Neural cell (in vitro differentiated cells): ENCODE results near the gene GRID1. TPM values are rescaled to one million over a fixed set of nuclear protein-coding genes. Genes with fewer than 3 reads are reported as not detected.

Experiments used
- H2AFZ ChIP-seq: fragments of 200-600, 300-800 bp; sonication (generic), shearing (Covaris generic); 2 replicates; pipeline ENCODE4 v1.6.0; 2014; ENCODE audit warnings: low read depth, mild to moderate bottlenecking, antibody characterized with exemption, low read length, moderate library complexity
- H3F3A ChIP-seq: fragments of 200-600 bp; shearing (Covaris generic); 2 replicates; pipeline ENCODE4 v1.6.1; 2016; ENCODE audit warnings: mild to moderate bottlenecking, moderate library complexity, mixed read lengths, antibody characterized with exemption, low read length; ENCODE audit not compliant: insufficient read depth, poor library complexity, severe bottlenecking
- H3K27ac ChIP-seq: fragments of 200-600, 300-800 bp; sonication (generic), shearing (Covaris generic); 2 replicates; pipeline ENCODE4 v1.5.1; 2014; ENCODE audit warnings: mild to moderate bottlenecking, low read length, moderate library complexity
- H3K27me3 ChIP-seq: fragments of 300-800, 200-600 bp; sonication (generic), shearing (Covaris generic); 2 replicates; pipeline ENCODE4 v1.6.0; 2014; ENCODE audit warnings: mild to moderate bottlenecking, low read depth, low read length, moderate library complexity; ENCODE audit not compliant: insufficient read depth
- H3K36me3 ChIP-seq: fragments of 300-800, 200-600 bp; sonication (generic), shearing (Covaris generic); 2 replicates; pipeline ENCODE4 v1.5.1; 2014; ENCODE audit warnings: mild to moderate bottlenecking, antibody characterized with exemption, low read length, moderate library complexity; ENCODE audit not compliant: insufficient read depth
- H3K4me2 ChIP-seq: fragments of 300-800, 200-600 bp; sonication (generic), shearing (Covaris generic); 2 replicates; pipeline ENCODE4 v1.6.0; 2014; ENCODE audit warnings: mild to moderate bottlenecking, low read length
- H3K4me3 ChIP-seq: fragments of 300-800, 200-600 bp; sonication (generic), shearing (Covaris generic); 2 replicates; pipeline ENCODE4 v1.5.1; 2014; ENCODE audit warnings: mild to moderate bottlenecking, low read length, moderate library complexity
- H3K79me2 ChIP-seq: fragments of 200-600 bp; shearing (Covaris generic); replicated peaks from 2 replicates; pipeline ENCODE4 v1.6.0; 2014; ENCODE audit warnings: mild to moderate bottlenecking, low read length, moderate library complexity; ENCODE audit not compliant: insufficient read depth
- H3K9ac ChIP-seq: fragments of 300-800, 200-600 bp; sonication (generic), shearing (Covaris generic); 2 replicates; pipeline ENCODE4 v1.6.1; 2016; ENCODE audit warnings: mild to moderate bottlenecking, low read length, mixed read lengths
- H3K9me2 ChIP-seq: fragments of 200-600 bp; shearing (Covaris generic); 2 replicates; pipeline ENCODE4 v1.6.1; 2016; ENCODE audit warnings: mild to moderate bottlenecking, low read length, mixed read lengths; ENCODE audit not compliant: insufficient read depth
- H3K9me3 ChIP-seq: fragments of 200-600, 300-800 bp; sonication (generic), shearing (Covaris generic); 2 replicates; pipeline ENCODE4 v1.6.1; 2016; ENCODE audit warnings: mild to moderate bottlenecking, mixed run types, low read length, moderate library complexity, mixed read lengths
- H4K20me1 ChIP-seq: fragments of 200-600 bp; shearing (Covaris generic); 2 replicates; pipeline ENCODE4 v1.6.1; 2016; ENCODE audit warnings: mild to moderate bottlenecking, mixed run types; ENCODE audit not compliant: insufficient read depth
- EP300 ChIP-seq: fragments of 450-650 bp; conservative IDR thresholded peaks from 2 replicates; pipeline ENCODE4 v1.6.1; 2014; ENCODE audit warnings: antibody characterized with exemption, mild to moderate bottlenecking, moderate library complexity; ENCODE audit not compliant: poor library complexity, severe bottlenecking
- EZH2 ChIP-seq: fragments of 200-600, 300-800 bp; shearing (Covaris generic), sonication (generic); IDR thresholded peaks from 2 replicates; pipeline ENCODE4 v1.6.1; 2014; ENCODE audit warnings: antibody characterized with exemption, low read length, borderline replicate concordance, mild to moderate bottlenecking; ENCODE audit not compliant: insufficient read depth, poor library complexity, severe bottlenecking
- MXI1 ChIP-seq: fragments of 450-650 bp; conservative IDR thresholded peaks from 2 replicates; pipeline ENCODE4 v1.6.1; 2014; ENCODE audit warnings: antibody characterized with exemption, mild to moderate bottlenecking; ENCODE audit not compliant: poor library complexity, severe bottlenecking
- POLR2AphosphoS5 ChIP-seq: IDR thresholded peaks from 2 replicates; pipeline ENCODE4 v1.6.1; 2012
- RAD21 ChIP-seq: fragments of 450-650 bp; conservative IDR thresholded peaks from 2 replicates; pipeline ENCODE4 v1.6.1; 2014; ENCODE audit warnings: antibody characterized with exemption, mild to moderate bottlenecking, moderate library complexity
- REST ChIP-seq: IDR thresholded peaks from 2 replicates; pipeline ENCODE4 v1.6.1; 2012; ENCODE audit warnings: borderline replicate concordance
- SMC3 ChIP-seq: fragments of 450-650 bp; conservative IDR thresholded peaks from 2 replicates; pipeline ENCODE4 v1.6.1; 2014; ENCODE audit warnings: antibody characterized with exemption, mild to moderate bottlenecking, moderate library complexity; ENCODE audit not compliant: poor library complexity
- TAF1 ChIP-seq: IDR thresholded peaks from 2 replicates; pipeline ENCODE4 v1.6.1; 2012; ENCODE audit warnings: low read depth
- polyA plus RNA-seq: library from polyadenylated mRNA; depleted of rRNA; stranded (reverse); fragments of >200 nt; gene quantifications from 2 replicates; pipeline ENCODE4 v1.2.3, GENCODE V29; 2014
- TF ChIP-seq, protein P1 (sequence below): fragments of 450-650 bp; IDR thresholded peaks from 2 replicates; pipeline ENCODE4 v1.5.1; 2014; ENCODE audit warnings: antibody characterized with exemption, mild to moderate bottlenecking, moderate library complexity; ENCODE audit not compliant: poor library complexity, severe bottlenecking

Gene GRID1
- polyA plus RNA-seq, 1 donor from 2014 or later: 7.3 TPM

DNA sequence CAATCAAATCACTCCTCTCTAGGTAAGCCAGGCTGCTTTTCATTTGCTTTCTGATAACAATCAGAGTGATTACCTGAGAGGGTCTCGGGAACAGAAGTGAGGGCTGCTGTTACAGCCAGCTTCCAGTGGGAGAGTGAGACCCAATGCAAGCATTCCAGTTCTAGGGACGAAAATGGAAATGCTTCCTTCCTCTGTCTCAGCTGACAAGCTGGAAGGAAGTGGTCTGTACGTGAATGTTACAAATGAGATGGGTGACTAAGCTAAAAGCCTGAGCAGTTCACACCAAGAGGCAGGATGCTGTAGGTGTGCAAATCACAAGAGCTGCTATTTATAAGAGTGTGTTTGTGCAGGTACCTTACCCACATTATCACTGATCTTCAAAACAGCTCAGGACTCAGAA, 772.4 kb downstream of the GRID1 start:
- Histone ChIP-seq H3K9me3 (no peaks in the 10 kb centered on the region), H2AFZ (no peak overlapping the region), H3K9ac (no peak overlapping the region), H3K36me3 (no peaks in the 10 kb centered on the region), H3K9me2 (no peaks in the 10 kb centered on the region), H3K4me2 (no peak overlapping the region), H3F3A (no peaks in the 10 kb centered on the region), H3K4me3 (no peak overlapping the region), H3K27me3 (no peaks in the 10 kb centered on the region), H3K79me2 (no peaks in the 10 kb centered on the region), H4K20me1 (no peaks in the 10 kb centered on the region), H3K27ac (no peak overlapping the region)
- TF ChIP-seq EP300: no peak
- no peak for TF ChIP-seq REST
- TF ChIP-seq RAD21: no peak
- no peak for TF ChIP-seq EZH2
- no peak for TF ChIP-seq MXI1
- TF ChIP-seq, protein P1, sequence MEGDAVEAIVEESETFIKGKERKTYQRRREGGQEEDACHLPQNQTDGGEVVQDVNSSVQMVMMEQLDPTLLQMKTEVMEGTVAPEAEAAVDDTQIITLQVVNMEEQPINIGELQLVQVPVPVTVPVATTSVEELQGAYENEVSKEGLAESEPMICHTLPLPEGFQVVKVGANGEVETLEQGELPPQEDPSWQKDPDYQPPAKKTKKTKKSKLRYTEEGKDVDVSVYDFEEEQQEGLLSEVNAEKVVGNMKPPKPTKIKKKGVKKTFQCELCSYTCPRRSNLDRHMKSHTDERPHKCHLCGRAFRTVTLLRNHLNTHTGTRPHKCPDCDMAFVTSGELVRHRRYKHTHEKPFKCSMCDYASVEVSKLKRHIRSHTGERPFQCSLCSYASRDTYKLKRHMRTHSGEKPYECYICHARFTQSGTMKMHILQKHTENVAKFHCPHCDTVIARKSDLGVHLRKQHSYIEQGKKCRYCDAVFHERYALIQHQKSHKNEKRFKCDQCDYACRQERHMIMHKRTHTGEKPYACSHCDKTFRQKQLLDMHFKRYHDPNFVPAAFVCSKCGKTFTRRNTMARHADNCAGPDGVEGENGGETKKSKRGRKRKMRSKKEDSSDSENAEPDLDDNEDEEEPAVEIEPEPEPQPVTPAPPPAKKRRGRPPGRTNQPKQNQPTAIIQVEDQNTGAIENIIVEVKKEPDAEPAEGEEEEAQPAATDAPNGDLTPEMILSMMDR: no peak
- TF ChIP-seq POLR2AphosphoS5: no peak
- no peak for TF ChIP-seq SMC3
- TF ChIP-seq TAF1: no peak

- Histone ChIP-seq H3K79me2 (no peaks in the 10 kb centered on the region), H3K27ac (no peak overlapping the region), H3K4me2 (no peak overlapping the region)
Measured at GRCh38 chr10:85593226-85593772, 773.3 kb downstream of the GRID1 start.

More at GRCh38 chr10:85593226-85593772, 773.3 kb downstream of the GRID1 start:
- no peaks in the 10 kb centered on the region for H3K9me2 ChIP-seq
- no peaks in the 10 kb centered on the region for H3K36me3 ChIP-seq
- H3F3A ChIP-seq: no peaks in the 10 kb centered on the region
- no peaks in the 10 kb centered on the region for H3K27me3 ChIP-seq
- no peak overlapping the region for H2AFZ ChIP-seq
- no peak for TF ChIP-seq EZH2
- no peak for TF ChIP-seq REST
- no peak for TF ChIP-seq EP300
- TF ChIP-seq RAD21: no peak
- TF ChIP-seq MXI1: no peak
- TF ChIP-seq SMC3: no peak
- no peak for TF ChIP-seq POLR2AphosphoS5
- no peak for TF ChIP-seq TAF1
- TF ChIP-seq, protein P1: no peak
- H4K20me1 ChIP-seq: no peaks in the 10 kb centered on the region
- no peak overlapping the region for H3K4me3 ChIP-seq
- H3K9ac ChIP-seq: no peak overlapping the region
- H3K9me3 ChIP-seq: no peaks in the 10 kb centered on the region
